HepG2 (cell line): ENCODE data around the gene CD274. TPM values are rescaled to one million over a fixed set of nuclear protein-coding genes. Genes with fewer than 3 reads are reported as not detected.
A peak's percentile ranks its signal among the peaks of the same experiment; 100 is the strongest.

ENCODE experiments used
- ATAC-seq: fragments of 200-7000 bp; cut with Tn5 transposase; 3 replicates; pipeline ENCODE4 v1.9.1; 2020; ENCODE audit warnings: mild to moderate bottlenecking, moderate library complexity
- BruUV-seq: library from RNA; stranded (reverse); fragments of 400-500 nt; replicated peaks from 2 replicates; lab custom pipeline; 2021; lab: Mats Ljungman, UMichigan
- CTCF ChIA-PET: fragments of 300-600 bp; formaldehyde crosslinking; extraction: SDS; loops from one replicate; lab custom pipeline; 2021; ENCODE audit warnings: low total read pairs, inconsistent platforms, low intra/inter-chr PET ratio; lab: Yijun Ruan, JAX
- POLR2A ChIA-PET: fragments of 350-600 bp; sonication (Branson Sonifier 250); formaldehyde crosslinking; loops from one replicate; lab custom pipeline; 2020; ENCODE audit warnings: antibody characterized with exemption, inconsistent platforms; lab: Yijun Ruan, JAX
- DNase-seq: peaks from one replicate; pipeline ENCODE4 v3.0.0-alpha.2; 2015; ENCODE audit warnings: low spot score
- FAIRE-seq: peaks from 3 replicates; lab custom pipeline; 2011; peaks lifted over from hg19 to GRCh38; lab: Jason Lieb, UNC
- H2AFZ ChIP-seq: one replicate; pipeline ENCODE4 v1.6.1; 2011; ENCODE audit warnings: low read length, inconsistent platforms
- H3K27ac ChIP-seq: fragments of 300-600 bp; 3 replicates; pipeline ENCODE4 v1.8.0; 2011; ENCODE audit warnings: mixed run types, mild to moderate bottlenecking, mixed read lengths, low read length, inconsistent platforms; ENCODE audit not compliant: insufficient read depth; ENCODE audit errors: extremely low read length
- H3K27me3 ChIP-seq, 2 experiments: fragments of 200-600 bp in 1 of 2; 2 replicates in 1 of 2; 3 replicates in 1 of 2; pipeline versions ENCODE4 v1.6.0 to v1.8.0; 2011; ENCODE audit warnings: low read length in 2 of 2, mild to moderate bottlenecking in 2 of 2, moderate library complexity in 2 of 2, inconsistent platforms in 1 of 2; ENCODE audit not compliant: insufficient read depth in 2 of 2, control insufficient read depth in 1 of 2
- H3K36me3 ChIP-seq, 2 experiments: fragments of 200-600 bp in 1 of 2; replicated peaks in 1 of 2; 2 replicates in 1 of 2; 3 replicates in 1 of 2; pipeline versions ENCODE4 v1.5.1 to v1.8.0; 2011; ENCODE audit warnings: low read length in 2 of 2, inconsistent platforms in 1 of 2; ENCODE audit not compliant: insufficient read depth in 2 of 2, control insufficient read depth in 1 of 2
- H3K4me1 ChIP-seq: 2 replicates; pipeline ENCODE4 v1.5.1; 2012; ENCODE audit warnings: low read length, inconsistent platforms; ENCODE audit not compliant: insufficient read depth
- H3K4me2 ChIP-seq: 2 replicates; pipeline ENCODE4 v1.6.0; 2011; ENCODE audit warnings: low read depth, low read length, inconsistent platforms
- H3K4me3 ChIP-seq, 3 experiments: fragments of 200-600 bp in 1 of 3; sonication (generic), shearing (Covaris generic) in 1 of 3; replicated peaks in 1 of 3; 2 replicates each; pipeline ENCODE4 v1.5.1; 2011 to 2016; ENCODE audit warnings: low read length in 3 of 3, inconsistent platforms in 2 of 3, low read depth in 2 of 3, mild to moderate bottlenecking in 2 of 3, control low read depth in 1 of 3, mixed read lengths in 1 of 3; ENCODE audit not compliant: insufficient read depth in 1 of 3
- H3K79me2 ChIP-seq: one replicate; pipeline ENCODE4 v1.6.1; 2011; ENCODE audit warnings: low read length, inconsistent platforms; ENCODE audit not compliant: insufficient read depth
- H3K9ac ChIP-seq: 2 replicates; pipeline ENCODE4 v1.6.0; 2011; ENCODE audit warnings: mild to moderate bottlenecking, low read depth, low read length, inconsistent platforms; ENCODE audit not compliant: insufficient read depth
- H3K9me3 ChIP-seq: 2 replicates; pipeline ENCODE4 v1.5.1; 2012; ENCODE audit warnings: mild to moderate bottlenecking, low read length
- H4K20me1 ChIP-seq: 2 replicates; pipeline ENCODE4 v1.6.0; 2011; ENCODE audit warnings: inconsistent platforms, mild to moderate bottlenecking, low read length, moderate library complexity; ENCODE audit not compliant: insufficient read depth
- ASH2L ChIP-seq: fragments of 300-600, 200-600 bp; sonication (generic); IDR thresholded peaks from 2 replicates; pipeline ENCODE4 v1.7.0; 2017; ENCODE audit warnings: low read depth, mild to moderate bottlenecking, moderate library complexity, mixed read lengths, low read length; ENCODE audit not compliant: insufficient read length
- MAFK ChIP-seq, 2 experiments: IDR thresholded peaks in 1 of 2; conservative IDR thresholded peaks in 1 of 2; 2 replicates each; pipeline ENCODE4 v1.6.1; 2011; ENCODE audit warnings: improper control_type of control experiment in 2 of 2, low read length in 2 of 2
- PBX3 ChIP-seq: sonication (generic); formaldehyde crosslinking; IDR thresholded peaks from 2 replicates; pipeline ENCODE4 v1.8.1; 2023; ENCODE audit warnings: missing genetic modification reagents, inconsistent platforms, borderline replicate concordance
- RBM22 ChIP-seq: fragments of 200-400 bp; formaldehyde crosslinking; optimal IDR thresholded peaks from 2 replicates; pipeline ENCODE3; 2017; ENCODE audit warnings: mild to moderate bottlenecking, low read length, moderate library complexity
- SRSF1 ChIP-seq: fragments of 200-400 bp; formaldehyde crosslinking; optimal IDR thresholded peaks from 2 replicates; pipeline ENCODE3; 2017; ENCODE audit warnings: mild to moderate bottlenecking, low read depth, low read length, moderate library complexity
- ZNF232 ChIP-seq: sonication (generic); formaldehyde crosslinking; IDR thresholded peaks from 2 replicates; pipeline ENCODE4 v1.4.0; 2020; ENCODE audit warnings: missing genetic modification reagents, borderline replicate concordance
- WGBS: methylation state at CpG from one replicate; pipeline ENCODE4 v1.1.6; 2017; ENCODE audit warnings: low lambda C conversion rate; 5-methylcytosine and 5-hydroxymethylcytosine counted together
- in situ Hi-C: cut with HindIII; loops from 2 replicates; pipeline ENCODE4 v1.10.0; 2017; ENCODE audit warnings: low pct_unique_long_range_greater_than_20kb; ENCODE audit not compliant: extremely low pct_ligation_motif_present
- intact Hi-C: fragments of 100-400 bp; cut with micrococcal nuclease; formaldehyde crosslinking; loops from one replicate; pipeline ENCODE4 v1.10.0; 2022; ENCODE audit not compliant: unreplicated experiment
- polyA plus RNA-seq, 8 experiments: library from polyadenylated mRNA; depleted of rRNA in 3 of 8; stranded (reverse) in 7 of 8; unstranded in 1 of 8; fragments of >200 nt; fragmentation: Illumina TruSeq in 4 of 8; extraction: Trizol in 4 of 8; gene quantifications; 2 replicates each; pipeline versions ENCODE4 v1.2.1 to v1.2.3, GENCODE V29; 2011 to 2016; ENCODE audit warnings: low read depth in 4 of 8, missing spikeins in 1 of 8, mixed read lengths in 1 of 8; ENCODE audit not compliant: insufficient read depth in 1 of 8
- total RNA-seq, 5 experiments: library from RNA; depleted of rRNA; stranded (reverse); fragments of >200 nt; fragmentation: Illumina TruSeq; extraction: Trizol; gene quantifications; 2 replicates each; pipeline ENCODE4 v1.2.3, GENCODE V29; 2016; ENCODE audit warnings: low read depth in 1 of 5
- TF ChIP-seq, protein P1 (sequence below): sonication (generic); formaldehyde crosslinking; IDR thresholded peaks from 2 replicates; pipeline ENCODE4 v1.4.0; 2020; ENCODE audit warnings: missing genetic modification reagents, borderline replicate concordance
- TF ChIP-seq, protein P2 (sequence below): sonication (generic); formaldehyde crosslinking; IDR thresholded peaks from 2 replicates; pipeline ENCODE4 v1.9.0; 2021; ENCODE audit warnings: mild to moderate bottlenecking, missing genetic modification reagents

CD274 gene
- total and polyA plus RNA-seq, 2 of the 13 experiments (the other 11 are each of a cell fraction or from before 2014, with no cell fraction given): 0.17 to 0.49 TPM

DNA sequence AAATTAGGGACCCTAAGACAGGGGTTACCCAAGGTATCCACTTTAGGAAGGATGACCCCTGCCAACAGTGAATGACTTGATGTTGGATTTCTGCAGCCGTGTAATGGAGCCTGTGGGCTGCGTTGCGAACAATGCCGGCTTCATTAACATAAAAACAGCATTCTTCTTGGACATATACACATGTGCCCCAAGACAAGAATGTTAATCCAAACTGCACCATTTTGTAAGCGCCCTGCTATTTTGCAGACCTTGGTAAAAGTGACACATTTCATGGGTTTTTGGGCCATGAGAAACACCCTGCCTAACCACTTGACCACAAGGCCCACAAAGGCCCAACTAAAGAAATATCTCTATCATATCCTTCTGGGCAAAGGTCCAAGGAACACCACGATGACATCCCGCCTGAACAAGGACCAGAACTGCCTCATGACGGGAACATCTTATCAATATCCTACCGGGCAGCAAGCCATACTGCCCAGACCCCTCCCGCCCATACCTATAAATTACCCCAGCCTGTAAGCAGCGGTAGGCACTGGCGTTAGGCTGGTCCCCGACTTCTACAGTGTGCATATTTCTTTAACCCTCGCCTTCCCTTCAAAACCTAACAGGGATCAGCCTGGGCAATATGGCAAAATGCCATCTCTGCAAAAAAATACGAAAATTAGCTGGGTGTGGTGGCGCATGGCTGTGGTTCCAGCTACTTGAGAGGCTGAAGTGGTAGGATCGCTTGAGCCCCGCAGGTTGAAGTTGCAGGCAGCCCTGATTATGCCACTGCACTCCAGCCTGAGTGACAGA, 50.3 kb downstream of the CD274 start (continued):
- TF ChIP-seq, protein P1, sequence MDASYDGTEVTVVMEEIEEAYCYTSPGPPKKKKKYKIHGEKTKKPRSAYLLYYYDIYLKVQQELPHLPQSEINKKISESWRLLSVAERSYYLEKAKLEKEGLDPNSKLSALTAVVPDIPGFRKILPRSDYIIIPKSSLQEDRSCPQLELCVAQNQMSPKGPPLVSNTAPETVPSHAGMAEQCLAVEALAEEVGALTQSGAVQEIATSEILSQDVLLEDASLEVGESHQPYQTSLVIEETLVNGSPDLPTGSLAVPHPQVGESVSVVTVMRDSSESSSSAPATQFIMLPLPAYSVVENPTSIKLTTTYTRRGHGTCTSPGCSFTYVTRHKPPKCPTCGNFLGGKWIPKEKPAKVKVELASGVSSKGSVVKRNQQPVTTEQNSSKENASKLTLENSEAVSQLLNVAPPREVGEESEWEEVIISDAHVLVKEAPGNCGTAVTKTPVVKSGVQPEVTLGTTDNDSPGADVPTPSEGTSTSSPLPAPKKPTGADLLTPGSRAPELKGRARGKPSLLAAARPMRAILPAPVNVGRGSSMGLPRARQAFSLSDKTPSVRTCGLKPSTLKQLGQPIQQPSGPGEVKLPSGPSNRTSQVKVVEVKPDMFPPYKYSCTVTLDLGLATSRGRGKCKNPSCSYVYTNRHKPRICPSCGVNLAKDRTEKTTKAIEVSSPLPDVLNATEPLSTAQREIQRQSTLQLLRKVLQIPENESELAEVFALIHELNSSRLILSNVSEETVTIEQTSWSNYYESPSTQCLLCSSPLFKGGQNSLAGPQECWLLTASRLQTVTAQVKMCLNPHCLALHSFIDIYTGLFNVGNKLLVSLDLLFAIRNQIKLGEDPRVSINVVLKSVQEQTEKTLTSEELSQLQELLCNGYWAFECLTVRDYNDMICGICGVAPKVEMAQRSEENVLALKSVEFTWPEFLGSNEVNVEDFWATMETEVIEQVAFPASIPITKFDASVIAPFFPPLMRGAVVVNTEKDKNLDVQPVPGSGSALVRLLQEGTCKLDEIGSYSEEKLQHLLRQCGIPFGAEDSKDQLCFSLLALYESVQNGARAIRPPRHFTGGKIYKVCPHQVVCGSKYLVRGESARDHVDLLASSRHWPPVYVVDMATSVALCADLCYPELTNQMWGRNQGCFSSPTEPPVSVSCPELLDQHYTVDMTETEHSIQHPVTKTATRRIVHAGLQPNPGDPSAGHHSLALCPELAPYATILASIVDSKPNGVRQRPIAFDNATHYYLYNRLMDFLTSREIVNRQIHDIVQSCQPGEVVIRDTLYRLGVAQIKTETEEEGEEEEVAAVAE (CRISPR knock-in tag): no peak
- 0 out of 4 replicates have a peak, but pooled peaks of 1 of the 2 experiments have one; percentile 4 for TF ChIP-seq MAFK (conservative IDR thresholded peaks at IDR 0.05 in 1 of 2, IDR thresholded peaks at IDR 0.05 in 1 of 2; ENCODE audit: low read length in 2 of 2)

DNA sequence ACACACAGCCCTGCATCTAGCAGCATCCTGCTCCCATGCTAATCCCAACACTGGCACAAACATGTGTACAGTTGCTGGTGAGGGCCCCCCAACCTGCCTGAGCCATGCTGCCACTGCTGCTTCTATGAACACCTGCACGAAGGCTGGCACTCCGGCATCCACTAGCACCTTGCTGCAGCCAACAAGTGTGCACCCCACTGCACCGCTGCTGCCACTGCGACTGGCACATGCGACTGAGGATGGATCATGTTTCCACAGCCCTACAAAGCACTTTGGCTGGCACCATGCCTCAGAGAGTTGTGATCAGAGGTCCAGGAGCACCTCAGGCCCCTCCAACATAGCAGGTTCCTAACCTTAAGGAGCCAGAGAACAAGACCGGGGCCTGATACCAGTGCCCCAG, 52.2 kb downstream of the CD274 start:
- H2AFZ ChIP-seq: no peak overlapping the region
- H3K4me1 ChIP-seq: no peaks in the 10 kb centered on the region
- no TSS peak for BruUV-seq
- H3K79me2 ChIP-seq: no peaks in the 10 kb centered on the region
- H3K4me3 ChIP-seq: no peak overlapping the region
- H3K4me2 ChIP-seq: no peak overlapping the region
- DNase-seq (no peak), FAIRE-seq (no peak), ATAC-seq (no peak)
- ChIA-PET CTCF (no interaction called here), POLR2A (no interaction called here)
- H3K36me3 ChIP-seq: no peaks in the 10 kb centered on the region
- no peak overlapping the region for H3K9ac ChIP-seq
- no peaks in the 10 kb centered on the region for H3K9me3 ChIP-seq
- in situ Hi-C loops (no loop called here), intact Hi-C loops (no loop called here)
- WGBS: 12% methylated on average over 4 of the region's 6 CpGs
- no peak overlapping the region for H3K27ac ChIP-seq
- H3K27me3 ChIP-seq: peaks cover 0 to 16% of the 10 kb centered on the region in 2 experiments; a peak in 4 of 5 replicates
- H4K20me1 ChIP-seq: no peaks in the 10 kb centered on the region
- TF ChIP-seq SRSF1 (no peak), ASH2L (no peak), ZNF232 (CRISPR knock-in tag) (no peak), RBM22 (no peak), PBX3 (CRISPR knock-in tag) (no peak)
- TF ChIP-seq, protein P2, sequence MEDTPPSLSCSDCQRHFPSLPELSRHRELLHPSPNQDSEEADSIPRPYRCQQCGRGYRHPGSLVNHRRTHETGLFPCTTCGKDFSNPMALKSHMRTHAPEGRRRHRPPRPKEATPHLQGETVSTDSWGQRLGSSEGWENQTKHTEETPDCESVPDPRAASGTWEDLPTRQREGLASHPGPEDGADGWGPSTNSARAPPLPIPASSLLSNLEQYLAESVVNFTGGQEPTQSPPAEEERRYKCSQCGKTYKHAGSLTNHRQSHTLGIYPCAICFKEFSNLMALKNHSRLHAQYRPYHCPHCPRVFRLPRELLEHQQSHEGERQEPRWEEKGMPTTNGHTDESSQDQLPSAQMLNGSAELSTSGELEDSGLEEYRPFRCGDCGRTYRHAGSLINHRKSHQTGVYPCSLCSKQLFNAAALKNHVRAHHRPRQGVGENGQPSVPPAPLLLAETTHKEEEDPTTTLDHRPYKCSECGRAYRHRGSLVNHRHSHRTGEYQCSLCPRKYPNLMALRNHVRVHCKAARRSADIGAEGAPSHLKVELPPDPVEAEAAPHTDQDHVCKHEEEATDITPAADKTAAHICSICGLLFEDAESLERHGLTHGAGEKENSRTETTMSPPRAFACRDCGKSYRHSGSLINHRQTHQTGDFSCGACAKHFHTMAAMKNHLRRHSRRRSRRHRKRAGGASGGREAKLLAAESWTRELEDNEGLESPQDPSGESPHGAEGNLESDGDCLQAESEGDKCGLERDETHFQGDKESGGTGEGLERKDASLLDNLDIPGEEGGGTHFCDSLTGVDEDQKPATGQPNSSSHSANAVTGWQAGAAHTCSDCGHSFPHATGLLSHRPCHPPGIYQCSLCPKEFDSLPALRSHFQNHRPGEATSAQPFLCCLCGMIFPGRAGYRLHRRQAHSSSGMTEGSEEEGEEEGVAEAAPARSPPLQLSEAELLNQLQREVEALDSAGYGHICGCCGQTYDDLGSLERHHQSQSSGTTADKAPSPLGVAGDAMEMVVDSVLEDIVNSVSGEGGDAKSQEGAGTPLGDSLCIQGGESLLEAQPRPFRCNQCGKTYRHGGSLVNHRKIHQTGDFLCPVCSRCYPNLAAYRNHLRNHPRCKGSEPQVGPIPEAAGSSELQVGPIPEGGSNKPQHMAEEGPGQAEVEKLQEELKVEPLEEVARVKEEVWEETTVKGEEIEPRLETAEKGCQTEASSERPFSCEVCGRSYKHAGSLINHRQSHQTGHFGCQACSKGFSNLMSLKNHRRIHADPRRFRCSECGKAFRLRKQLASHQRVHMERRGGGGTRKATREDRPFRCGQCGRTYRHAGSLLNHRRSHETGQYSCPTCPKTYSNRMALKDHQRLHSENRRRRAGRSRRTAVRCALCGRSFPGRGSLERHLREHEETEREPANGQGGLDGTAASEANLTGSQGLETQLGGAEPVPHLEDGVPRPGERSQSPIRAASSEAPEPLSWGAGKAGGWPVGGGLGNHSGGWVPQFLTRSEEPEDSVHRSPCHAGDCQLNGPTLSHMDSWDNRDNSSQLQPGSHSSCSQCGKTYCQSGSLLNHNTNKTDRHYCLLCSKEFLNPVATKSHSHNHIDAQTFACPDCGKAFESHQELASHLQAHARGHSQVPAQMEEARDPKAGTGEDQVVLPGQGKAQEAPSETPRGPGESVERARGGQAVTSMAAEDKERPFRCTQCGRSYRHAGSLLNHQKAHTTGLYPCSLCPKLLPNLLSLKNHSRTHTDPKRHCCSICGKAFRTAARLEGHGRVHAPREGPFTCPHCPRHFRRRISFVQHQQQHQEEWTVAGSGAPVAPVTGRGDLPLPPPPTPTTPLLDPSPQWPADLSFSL (CRISPR knock-in tag): no peak
